ENCODE results near the gene DAG1. TPM values are rescaled to one million over a fixed set of nuclear protein-coding genes. Genes with fewer than 3 reads are reported as not detected.

Gene DAG1
- total RNA-seq, 1 donor from 2014 or later, result 67.5 TPM

- TF ChIP-seq CTCF (IDR thresholded peaks at IDR 0.05), result no peak
- TF ChIP-seq EZH2phosphoT487 (IDR thresholded peaks at IDR 0.05), result no peak
- no peak for TF ChIP-seq EZH2 (IDR thresholded peaks at IDR 0.05)
- no peak overlapping the region for H3K4me3 ChIP-seq
- peak overlapping the region; percentile 63 for H3K27ac Mint-ChIP-seq
- H3K4me1 Mint-ChIP-seq, result peaks cover 44% of the 10 kb centered on the region
- H3K36me3 ChIP-seq, result no peaks in the 10 kb centered on the region
- H3K36me3 Mint-ChIP-seq, result no peaks in the 10 kb centered on the region
- peaks cover 42% of the 10 kb centered on the region for H3F3A ChIP-seq (ENCODE audit: low read depth)
- H3K4me1 ChIP-seq, result peaks cover 49% of the 10 kb centered on the region
- H3K79me2 ChIP-seq (ENCODE audit: low read depth), result no peaks in the 10 kb centered on the region
- H3K9me3 ChIP-seq (ENCODE audit: low read depth), result no peaks in the 10 kb centered on the region
- H3K4me2 ChIP-seq, result peak overlapping the region; percentile 59
- H3K27ac ChIP-seq, result peak overlapping the region; percentile 91
- DNase-seq (ENCODE audit: low spot score), result no peak
- H3K27me3 ChIP-seq, result no peaks in the 10 kb centered on the region
- peaks cover 16% of the 10 kb centered on the region for H3K27me3 Mint-ChIP-seq (ENCODE audit: insufficient read depth, low read depth)
- no peak overlapping the region for H2AFZ ChIP-seq (replicated peaks)
- H3K9me3 Mint-ChIP-seq, result no peaks in the 10 kb centered on the region
- no peaks in the 10 kb centered on the region for H4K20me1 ChIP-seq (ENCODE audit: low read depth)
- peak overlapping the region; percentile 58 for H3K4me3 Mint-ChIP-seq
- H3K9ac ChIP-seq, result no peak overlapping the region
These were observed 9.7 kb upstream of the DAG1 start for GRCh38 chr3:49460188-49460890.

GRCh38 chr3:49460956-49461355, 9.1 kb upstream of the DAG1 start:
- Histone ChIP-seq H3K79me2 (ENCODE audit: low read depth) (no peaks in the 10 kb centered on the region), H3K36me3 (no peaks in the 10 kb centered on the region), H3K4me1 (peaks cover 54% of the 10 kb centered on the region), H3K4me2 (peak overlapping the region; percentile 59), H3K9ac (no peak overlapping the region), H3K27me3 (no peaks in the 10 kb centered on the region), H3K27ac (peak overlapping the region; percentile 91), H4K20me1 (ENCODE audit: low read depth) (no peaks in the 10 kb centered on the region), H3K4me3 (peak overlapping the region; percentile 15), H3F3A (ENCODE audit: low read depth) (peaks cover 47% of the 10 kb centered on the region), H3K9me3 (ENCODE audit: low read depth) (no peaks in the 10 kb centered on the region), H2AFZ (replicated peaks) (peak overlapping the region; percentile 19)
- Mint-ChIP-seq H3K9me3 (no peaks in the 10 kb centered on the region), H3K4me3 (peak overlapping the region; percentile 58), H3K27ac (peak overlapping the region; percentile 98), H3K27me3 (ENCODE audit: insufficient read depth, low read depth) (peaks cover 12% of the 10 kb centered on the region), H3K4me1 (peaks cover 41% of the 10 kb centered on the region), H3K36me3 (no peaks in the 10 kb centered on the region)
- no peak for TF ChIP-seq EZH2phosphoT487 (IDR thresholded peaks at IDR 0.05)
- no peak for TF ChIP-seq EZH2 (IDR thresholded peaks at IDR 0.05)
- TF ChIP-seq CTCF (IDR thresholded peaks at IDR 0.05), result no peak
- no peak for DNase-seq (ENCODE audit: low spot score)

GRCh38 chr3:49461443-49462171, 8.5 kb upstream of the DAG1 start:
- Mint-ChIP-seq H3K4me1 (peaks cover 41% of the 10 kb centered on the region), H3K36me3 (no peaks in the 10 kb centered on the region), H3K27ac (peak overlapping the region; percentile 98), H3K9me3 (no peaks in the 10 kb centered on the region), H3K4me3 (peak overlapping the region; percentile 41), H3K27me3 (ENCODE audit: insufficient read depth, low read depth) (peaks cover 12% of the 10 kb centered on the region)
- peaks cover 49% of the 10 kb centered on the region for H3F3A ChIP-seq (ENCODE audit: low read depth)
- H3K36me3 ChIP-seq, result no peaks in the 10 kb centered on the region
- H4K20me1 ChIP-seq (ENCODE audit: low read depth), result no peaks in the 10 kb centered on the region
- DNase-seq (ENCODE audit: low spot score), result peak; percentile 65
- peak overlapping the region; percentile 91 for H3K27ac ChIP-seq
- H3K9me3 ChIP-seq (ENCODE audit: low read depth), result no peaks in the 10 kb centered on the region
- H3K9ac ChIP-seq, result no peak overlapping the region
- peak overlapping the region; percentile 59 for H3K4me2 ChIP-seq
- TF ChIP-seq CTCF (IDR thresholded peaks at IDR 0.05) (peak; percentile 8), EZH2 (IDR thresholded peaks at IDR 0.05) (no peak)
- H3K4me1 ChIP-seq, result peaks cover 56% of the 10 kb centered on the region
- H3K27me3 ChIP-seq, result no peaks in the 10 kb centered on the region
- H2AFZ ChIP-seq (replicated peaks), result peak overlapping the region; percentile 19
- H3K4me3 ChIP-seq, result peak overlapping the region; percentile 15
- no peaks in the 10 kb centered on the region for H3K79me2 ChIP-seq (ENCODE audit: low read depth)
